RWPE1 (cell line): ENCODE results near the gene DENND5B.

Experiments used
- CTCF ChIA-PET: fragments of 350-600 bp; sonication (Branson Sonifier 250); formaldehyde crosslinking; extraction: SDS; loops from one replicate; lab custom pipeline; 2021; lab: Yijun Ruan, JAX
- POLR2A ChIA-PET: fragments of 400-600 bp; formaldehyde crosslinking; extraction: SDS; loops from one replicate; lab custom pipeline; 2020; ENCODE audit warnings: antibody characterized with exemption; ENCODE audit not compliant: low non-redundant PET; lab: Yijun Ruan, JAX
- DNase-seq: peaks from one replicate; pipeline ENCODE4 v3.0.0; 2012; ENCODE audit warnings: low spot score
- H3K27ac ChIP-seq: fragments of 450-650 bp; 2 replicates; pipeline ENCODE4 v1.5.1; 2017
- TF ChIP-seq, protein P1 (sequence below): fragments of 450-650 bp; conservative IDR thresholded peaks from 2 replicates; pipeline ENCODE4 v1.5.1; 2017; ENCODE audit warnings: low read depth, mild to moderate bottlenecking

DENND5B gene

GRCh38 chr12:31343139-31343538, 247.8 kb downstream of the DENND5B start:
- DNase-seq = no peak
- CTCF ChIA-PET = no interaction called here
- no peak overlapping the region for H3K27ac ChIP-seq
- TF ChIP-seq, protein P1, sequence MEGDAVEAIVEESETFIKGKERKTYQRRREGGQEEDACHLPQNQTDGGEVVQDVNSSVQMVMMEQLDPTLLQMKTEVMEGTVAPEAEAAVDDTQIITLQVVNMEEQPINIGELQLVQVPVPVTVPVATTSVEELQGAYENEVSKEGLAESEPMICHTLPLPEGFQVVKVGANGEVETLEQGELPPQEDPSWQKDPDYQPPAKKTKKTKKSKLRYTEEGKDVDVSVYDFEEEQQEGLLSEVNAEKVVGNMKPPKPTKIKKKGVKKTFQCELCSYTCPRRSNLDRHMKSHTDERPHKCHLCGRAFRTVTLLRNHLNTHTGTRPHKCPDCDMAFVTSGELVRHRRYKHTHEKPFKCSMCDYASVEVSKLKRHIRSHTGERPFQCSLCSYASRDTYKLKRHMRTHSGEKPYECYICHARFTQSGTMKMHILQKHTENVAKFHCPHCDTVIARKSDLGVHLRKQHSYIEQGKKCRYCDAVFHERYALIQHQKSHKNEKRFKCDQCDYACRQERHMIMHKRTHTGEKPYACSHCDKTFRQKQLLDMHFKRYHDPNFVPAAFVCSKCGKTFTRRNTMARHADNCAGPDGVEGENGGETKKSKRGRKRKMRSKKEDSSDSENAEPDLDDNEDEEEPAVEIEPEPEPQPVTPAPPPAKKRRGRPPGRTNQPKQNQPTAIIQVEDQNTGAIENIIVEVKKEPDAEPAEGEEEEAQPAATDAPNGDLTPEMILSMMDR = no peak
- POLR2A ChIA-PET = no interaction called here

- CTCF ChIA-PET = no interaction called here
- POLR2A ChIA-PET = no interaction called here
- TF ChIP-seq, protein P1 = no peak
- no peak overlapping the region for H3K27ac ChIP-seq
- no peak for DNase-seq
Measured at GRCh38 chr12:31342286-31342685, 248.7 kb downstream of the DENND5B start.

DNA sequence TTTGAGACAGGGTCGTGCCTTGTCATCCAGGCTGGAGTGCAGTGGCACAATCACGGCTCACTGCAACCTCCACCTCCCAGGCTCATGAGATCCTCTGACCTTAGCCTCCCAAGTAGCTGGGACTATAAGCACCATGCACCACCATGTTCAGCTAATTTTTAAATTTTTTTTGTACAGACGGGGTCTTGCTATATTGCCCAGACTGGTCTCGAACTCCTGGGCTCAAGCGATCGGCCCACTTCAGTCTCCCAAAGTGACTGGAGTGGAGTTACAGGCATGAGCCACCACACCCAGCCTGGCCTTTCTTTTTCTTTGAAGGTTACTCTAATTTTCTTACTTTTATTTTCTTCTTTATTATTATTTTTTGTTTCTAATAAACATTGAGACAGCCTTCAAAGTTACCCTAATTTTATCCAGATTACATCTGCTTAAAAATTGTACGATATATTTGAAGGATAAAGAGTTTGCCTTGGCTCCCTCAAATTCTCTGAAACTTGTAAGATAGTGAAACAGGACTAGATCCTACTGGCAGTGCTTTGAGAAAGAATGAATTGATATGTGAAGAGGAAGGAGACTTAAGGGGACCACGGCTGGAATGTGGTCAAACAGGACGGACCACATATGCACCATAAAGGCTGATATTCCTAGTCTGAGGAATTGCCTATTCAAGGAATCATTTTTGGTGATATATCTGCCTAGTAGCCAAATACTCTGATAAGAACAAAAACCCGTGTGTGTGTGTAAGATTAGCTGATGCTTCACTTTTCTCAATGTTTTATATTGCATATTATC, 250.9 kb downstream of the DENND5B start:
- no peak overlapping the region for H3K27ac ChIP-seq
- TF ChIP-seq, protein P1 = no peak
- ChIA-PET POLR2A (no interaction called here), CTCF (no interaction called here)
- no peak for DNase-seq

DNA sequence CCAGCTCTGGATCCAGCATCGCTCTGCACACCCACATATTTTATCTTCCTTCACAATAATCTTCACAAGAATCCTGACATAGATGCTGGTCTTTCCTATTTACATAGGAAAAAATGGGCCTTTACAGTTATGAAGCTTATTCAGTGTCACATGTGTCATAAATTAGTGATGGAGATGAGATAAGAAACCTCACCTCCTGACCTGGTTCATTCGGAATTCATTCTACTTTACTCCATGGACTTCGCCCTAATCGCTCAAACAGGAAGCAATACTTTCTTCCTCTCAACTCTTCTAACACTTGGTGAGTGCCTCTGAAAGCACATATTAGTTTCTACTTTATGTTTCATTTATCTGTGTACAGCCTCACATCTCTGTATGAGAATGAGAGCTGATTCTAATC, 253.0 kb downstream of the DENND5B start:
- no peak overlapping the region for H3K27ac ChIP-seq
- ChIA-PET CTCF (no interaction called here), POLR2A (no interaction called here)
- no peak for DNase-seq
- TF ChIP-seq, protein P1 = no peak
